G401 (cell line): ENCODE measurements around the gene CXCR4. TPM values are rescaled to one million over a fixed set of nuclear protein-coding genes. Genes with fewer than 3 reads are reported as not detected.

Experiments used
- total RNA-seq: library from RNA; depleted of rRNA; stranded (reverse); fragments of >200 nt; shearing (Covaris generic); gene quantifications from 2 replicates; pipeline ENCODE4 v1.2.3, GENCODE V29; 2014; rRNA removed

Gene CXCR4
- total RNA-seq, 1 experiment from 2014 or later, result not detected

Other genes starting within 250 kb of the CXCR4 start
- gene MCM6, start 241.7 kb downstream of the CXCR4 start, total RNA-seq, result 72.6 and 95.4 TPM in 2 replicates
- 89.1 and 113 TPM in 2 replicates for gene DARS1, start 132.5 kb downstream of the CXCR4 start, total RNA-seq